ENCODE results near the gene ETAA1. TPM values are rescaled to one million over a fixed set of nuclear protein-coding genes. Genes with fewer than 3 reads are reported as not detected.

Gene ETAA1
- total and polyA plus RNA-seq, 2 of the 8 experiments (the other 6 are each of a cell fraction or from before 2014, with no cell fraction given) = 5.9 to 27.1 TPM

- Histone ChIP-seq H3K56ac (replicated peaks; ENCODE audit: insufficient read length, low read depth, low read length) (no peak overlapping the region), H3K4ac (replicated peaks; ENCODE audit: insufficient read length, low read depth, low read length) (no peak overlapping the region), H3K4me3 (ENCODE audit: extremely low read depth in 1 of 4, insufficient read depth in 2 of 4, low read depth in 3 of 4, low read length in 4 of 4) (no peak overlapping the region), H2BK5ac (ENCODE audit: low read depth, low read length) (no peak overlapping the region), H3K4me1 (replicated peaks in 1 of 4; ENCODE audit: control insufficient read depth in 3 of 4, insufficient read depth in 4 of 4, low read length in 3 of 4) (peaks cover 1 to 8% (median 6%) of the 10 kb centered on the region in 4 experiments; a peak in 6 of 7 replicates), H2AFZ (ENCODE audit: low read length) (0 out of 2 replicates have a peak overlapping the region, but pooled peaks have one; percentile 35), H3K36me3 (ENCODE audit: control insufficient read depth in 2 of 4, insufficient read depth in 4 of 4, low read length in 3 of 4) (peaks cover 0 to 5% (median 0%) of the 10 kb centered on the region in 4 experiments; a peak in 1 of 8 replicates), H4K91ac (replicated peaks; ENCODE audit: insufficient read length, low read length) (no peak overlapping the region), H4K20me1 (replicated peaks in 1 of 2; ENCODE audit: control insufficient read depth in 1 of 2, insufficient read depth in 2 of 2, low read length in 2 of 2) (no peaks in the 10 kb centered on the region), H3K79me2 (ENCODE audit: control insufficient read depth in 1 of 2, insufficient read depth in 2 of 2, low read length in 2 of 2) (peaks cover 5 to 19% of the 10 kb centered on the region in 2 experiments; a peak in 3 of 4 replicates), H3K18ac (ENCODE audit: extremely low read depth, low read length) (no peak overlapping the region), H2BK15ac (ENCODE audit: low read length) (no peak overlapping the region), H3K23ac (ENCODE audit: insufficient read length) (no peak overlapping the region), H3K14ac (ENCODE audit: insufficient read length) (no peak overlapping the region), H3K23me2 (ENCODE audit: low read depth, low read length) (no peaks in the 10 kb centered on the region), H2BK12ac (ENCODE audit: low read depth, low read length) (no peak overlapping the region), H4K8ac (ENCODE audit: extremely low read depth, insufficient read depth, low read length) (no peak overlapping the region), H2BK20ac (ENCODE audit: low read length) (no peak overlapping the region), H3K27me3 (replicated peaks in 1 of 4; ENCODE audit: control insufficient read depth in 3 of 4, extremely low read depth in 1 of 4, insufficient read depth in 3 of 4, low read length in 3 of 4) (no peaks in the 10 kb centered on the region), H3K9ac (replicated peaks in 1 of 4; ENCODE audit: extremely low read depth in 1 of 4, low read depth in 3 of 4, low read length in 3 of 4) (no peak overlapping the region), H3K79me1 (ENCODE audit: low read depth, low read length) (no peaks in the 10 kb centered on the region), H2AK5ac (ENCODE audit: low read depth, low read length) (no peak overlapping the region), H3K9me3 (ENCODE audit: insufficient read depth in 2 of 2, low read depth in 1 of 2, low read length in 1 of 2) (no peaks in the 10 kb centered on the region), H4K5ac (ENCODE audit: insufficient read length, low read depth, low read length) (no peak overlapping the region), H2BK120ac (replicated peaks; ENCODE audit: low read depth, low read length) (no peak overlapping the region), H3K4me2 (ENCODE audit: insufficient read depth in 1 of 2, low read depth in 2 of 2, low read length in 2 of 2) (no peak overlapping the region), H3K27ac (ENCODE audit: low read depth, low read length) (no peak overlapping the region)
- 93% methylated on average over 3 of the region's 3 CpGs; no CpG with 5 or more reads in 1 of the 2 experiments for WGBS, 2 experiments (ENCODE audit: extremely low coverage in 1 of 2, insufficient coverage in 1 of 2, insufficient read length in 1 of 2, insufficient replicate concordance in 2 of 2, low coverage in 1 of 2, low lambda C conversion rate in 2 of 2, missing lambda C conversion rate in 1 of 2)
- POLR2A ChIA-PET (ENCODE audit: partially characterized antibody) = interaction anchor here (0.7 kb wide), 1 partner anchor 53 kb away, joined by 3 read pairs; no protein-coding TSS in a partner anchor
- CTCF ChIA-PET (ENCODE audit: partially characterized antibody) = no interaction called here
- DNase-seq (ENCODE audit: low read depth in 1 of 2, low spot score in 2 of 2) (no peak), FAIRE-seq (no peak)
- TF ChIP-seq JUND (IDR thresholded peaks at IDR 0.05; ENCODE audit: low read length) (peak; percentile 35; the same call in 1 of the 2 replicates), ZNF274 (IDR thresholded peaks at IDR 0.05; ENCODE audit: borderline replicate concordance, extremely low read depth, low read length) (no peak)
Observed at GRCh38 chr2:67394734-67395133, 2.4 kb upstream of the ETAA1 start.

Data from H1 (cell line).